Measurements from ENCODE around the gene GPATCH1. TPM values are rescaled to one million over a fixed set of nuclear protein-coding genes. Genes with fewer than 3 reads are reported as not detected.
"Not testable (repeated sequence)": the region's sequence is repeated elsewhere in the genome, so short reads cannot be mapped to it uniquely, and the experiment has no call there.

GPATCH1 gene
- total and polyA plus RNA-seq, 4 donors, result 2.5 to 5.2 (median 3.6) TPM

DNA sequence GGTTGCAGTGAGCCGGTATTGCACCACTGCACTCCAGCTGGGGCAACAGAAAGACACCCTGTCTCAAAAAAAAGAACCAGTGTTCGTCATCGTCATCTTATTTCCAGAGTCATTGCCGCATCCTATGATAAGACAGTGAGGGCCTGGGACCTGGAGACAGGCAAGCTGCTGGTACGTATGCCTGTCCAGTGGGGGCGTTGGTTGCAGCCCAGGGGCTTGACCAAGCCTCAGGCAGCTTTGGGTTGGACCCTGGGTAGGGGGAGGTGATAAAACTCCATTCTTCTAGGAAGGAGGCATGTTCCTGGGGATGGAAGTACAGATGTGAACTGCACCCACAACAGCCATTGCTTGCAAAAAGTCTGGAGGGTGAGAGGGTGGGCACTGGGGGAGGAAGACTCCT, 66.6 kb downstream of the GPATCH1 start:
- H3K36me3 ChIP-seq (ENCODE audit: control insufficient read depth in 4 of 4, insufficient read depth in 3 of 4, low read depth in 1 of 4, low read length in 3 of 4), result no peaks in the 10 kb centered on the region
- no peaks in the 10 kb centered on the region for H3K9me3 ChIP-seq (ENCODE audit: control insufficient read depth in 4 of 4, low read length in 3 of 4)
- no peaks in the 10 kb centered on the region for H3K27me3 ChIP-seq (ENCODE audit: control insufficient read depth in 4 of 4, insufficient read depth in 4 of 4, low read length in 3 of 4)
- no peak for TF ChIP-seq RXRA (IDR thresholded peaks at IDR 0.05)
- TF ChIP-seq MAX (IDR thresholded peaks at IDR 0.05), result no peak
- TF ChIP-seq NR2F2 (IDR thresholded peaks at IDR 0.05), result no peak
- no peak for TF ChIP-seq YY1 (IDR thresholded peaks at IDR 0.05)
- H3K4me3 ChIP-seq (ENCODE audit: low read depth in 1 of 3, low read length in 3 of 3), result no peak overlapping the region
- H3K27ac ChIP-seq (ENCODE audit: low read depth in 1 of 2, low read length in 2 of 2), result no peak overlapping the region
- DNase-seq (ENCODE audit: low spot score), result no peak
- WGBS, result 92% methylated on average over 6 of the region's 6 CpGs
- H3K4me1 ChIP-seq (ENCODE audit: control insufficient read depth in 4 of 4, insufficient read depth in 4 of 4, low read length in 3 of 4), result peaks cover 0 to 10% (median 2%) of the 10 kb centered on the region in 4 donors
- H3K9ac ChIP-seq (ENCODE audit: low read depth in 1 of 2, low read length in 2 of 2), result no peak overlapping the region

- WGBS, result 74% methylated on average over 14 of the region's 14 CpGs
- H3K27me3 ChIP-seq (ENCODE audit: control insufficient read depth in 4 of 4, insufficient read depth in 4 of 4, low read length in 3 of 4), result no peaks in the 10 kb centered on the region
- peak overlapping the region in 1 of 2 donors; percentile 18 for H3K27ac ChIP-seq (ENCODE audit: low read depth in 1 of 2, low read length in 2 of 2)
- DNase-seq (ENCODE audit: low spot score), result no peak
- H3K36me3 ChIP-seq (ENCODE audit: control insufficient read depth in 4 of 4, insufficient read depth in 3 of 4, low read depth in 1 of 4, low read length in 3 of 4), result no peaks in the 10 kb centered on the region
- H3K4me1 ChIP-seq (ENCODE audit: control insufficient read depth in 4 of 4, insufficient read depth in 4 of 4, low read length in 3 of 4), result peaks cover 0 to 16% (median 5%) of the 10 kb centered on the region in 4 donors
- H3K4me3 ChIP-seq (ENCODE audit: low read depth in 1 of 3, low read length in 3 of 3), result no peak overlapping the region
- TF ChIP-seq SP1 (IDR thresholded peaks at IDR 0.05) (no peak), FOXA1 (IDR thresholded peaks at IDR 0.05) (no peak), MAX (IDR thresholded peaks at IDR 0.05) (no peak), GABPA (IDR thresholded peaks at IDR 0.05 in 1 of 2, conservative IDR thresholded peaks at IDR 0.05 in 1 of 2) (no peak)
- no peaks in the 10 kb centered on the region for H3K9me3 ChIP-seq (ENCODE audit: control insufficient read depth in 4 of 4, low read length in 3 of 4)
- no peak overlapping the region for H3K9ac ChIP-seq (ENCODE audit: low read depth in 1 of 2, low read length in 2 of 2)
Observed at GRCh38 chr19:33150852-33151518, 70.0 kb downstream of the GPATCH1 start.

GRCh38 chr19:33152176-33152575, 71.2 kb downstream of the GPATCH1 start:
- TF ChIP-seq HNF4A (conservative IDR thresholded peaks at IDR 0.05) (peak; percentile 17 to 18), EGR1 (IDR thresholded peaks at IDR 0.05; ENCODE audit: low read depth in 2 of 2) (no peak), TAF1 (conservative IDR thresholded peaks at IDR 0.05) (no peak), MAX (IDR thresholded peaks at IDR 0.05) (no peak), SP1 (IDR thresholded peaks at IDR 0.05) (peak; percentile 44), NR2F2 (IDR thresholded peaks at IDR 0.05) (no peak), RXRA (IDR thresholded peaks at IDR 0.05) (peak; percentile 28 to 31)
- TF ChIP-seq, protein P1, sequence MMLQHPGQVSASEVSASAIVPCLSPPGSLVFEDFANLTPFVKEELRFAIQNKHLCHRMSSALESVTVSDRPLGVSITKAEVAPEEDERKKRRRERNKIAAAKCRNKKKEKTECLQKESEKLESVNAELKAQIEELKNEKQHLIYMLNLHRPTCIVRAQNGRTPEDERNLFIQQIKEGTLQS (IDR thresholded peaks at IDR 0.05), result peak; percentile 81
- peak overlapping the region; percentile 59 to 78 for H3K27ac ChIP-seq (ENCODE audit: low read depth in 1 of 2, low read length in 2 of 2)
- 45% methylated on average over 2 of the region's 2 CpGs for WGBS
- H3K27me3 ChIP-seq (ENCODE audit: control insufficient read depth in 4 of 4, insufficient read depth in 4 of 4, low read length in 3 of 4), result no peaks in the 10 kb centered on the region
- no peaks in the 10 kb centered on the region for H3K9me3 ChIP-seq (ENCODE audit: control insufficient read depth in 4 of 4, low read length in 3 of 4)
- H3K36me3 ChIP-seq (ENCODE audit: control insufficient read depth in 4 of 4, insufficient read depth in 3 of 4, low read depth in 1 of 4, low read length in 3 of 4), result no peaks in the 10 kb centered on the region
- H3K4me1 ChIP-seq (ENCODE audit: control insufficient read depth in 4 of 4, insufficient read depth in 4 of 4, low read length in 3 of 4), result peaks cover 0 to 20% (median 6%) of the 10 kb centered on the region in 4 donors
- H3K4me3 ChIP-seq (ENCODE audit: low read depth in 1 of 3, low read length in 3 of 3), result no peak overlapping the region
- DNase-seq (ENCODE audit: low spot score), result no peak
- no peak overlapping the region for H3K9ac ChIP-seq (ENCODE audit: low read depth in 1 of 2, low read length in 2 of 2)

- peak; percentile 0 for TF ChIP-seq SP1 (IDR thresholded peaks at IDR 0.05)
Observed at GRCh38 chr19:33152625-33153024, 71.6 kb downstream of the GPATCH1 start.

DNA sequence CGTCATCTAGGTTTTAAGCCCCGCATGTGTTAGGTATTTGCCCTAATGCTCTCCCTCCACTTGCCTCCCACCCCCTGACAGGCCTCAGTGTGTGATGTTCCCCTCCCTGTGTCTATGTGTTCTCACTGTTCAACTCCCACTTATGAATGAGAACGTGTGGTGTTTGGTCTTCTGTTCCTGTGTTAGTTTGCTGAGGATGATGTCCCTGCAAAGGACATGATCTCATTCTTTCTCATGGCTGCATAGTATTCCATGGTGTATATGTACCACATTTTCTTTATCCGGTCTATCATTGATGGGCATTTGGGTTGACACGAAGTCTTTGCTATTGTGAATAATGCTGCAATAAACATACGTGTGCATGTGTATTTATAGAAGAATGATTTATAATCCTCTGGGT, 73.3 kb downstream of the GPATCH1 start:
- DNase-seq (ENCODE audit: low spot score); H3K9me3 ChIP-seq (ENCODE audit: control insufficient read depth in 4 of 4, low read length in 3 of 4): not testable (repeated sequence)
- WGBS, result 93% methylated on average over 6 of the region's 6 CpGs

More at GRCh38 chr19:33152625-33153024, 71.6 kb downstream of the GPATCH1 start:
- 82% methylated on average over 4 of the region's 4 CpGs for WGBS
- not testable (repeated sequence) for H3K9ac ChIP-seq (ENCODE audit: low read depth in 1 of 2, low read length in 2 of 2); H3K9me3 ChIP-seq (ENCODE audit: control insufficient read depth in 4 of 4, low read length in 3 of 4); DNase-seq (ENCODE audit: low spot score); H3K27me3 ChIP-seq (ENCODE audit: control insufficient read depth in 4 of 4, insufficient read depth in 4 of 4, low read length in 3 of 4); H3K4me3 ChIP-seq (ENCODE audit: low read depth in 1 of 3, low read length in 3 of 3); H3K36me3 ChIP-seq (ENCODE audit: control insufficient read depth in 4 of 4, insufficient read depth in 3 of 4, low read depth in 1 of 4, low read length in 3 of 4)
- Histone ChIP-seq H3K27ac (ENCODE audit: low read depth in 1 of 2, low read length in 2 of 2) (peak overlapping the region; percentile 59 to 78), H3K4me1 (ENCODE audit: control insufficient read depth in 4 of 4, insufficient read depth in 4 of 4, low read length in 3 of 4) (peaks cover under 1 to 21% (median 7%) of the 10 kb centered on the region in 4 donors)

More for the DNA sequence above, 73.3 kb downstream of the GPATCH1 start:
- peaks cover 6 to 32% (median 15%) of the 10 kb centered on the region in 4 donors for H3K4me1 ChIP-seq (ENCODE audit: control insufficient read depth in 4 of 4, insufficient read depth in 4 of 4, low read length in 3 of 4)
- H3K36me3 ChIP-seq (ENCODE audit: control insufficient read depth in 4 of 4, insufficient read depth in 3 of 4, low read depth in 1 of 4, low read length in 3 of 4); H3K4me3 ChIP-seq (ENCODE audit: low read depth in 1 of 3, low read length in 3 of 3); H3K27me3 ChIP-seq (ENCODE audit: control insufficient read depth in 4 of 4, insufficient read depth in 4 of 4, low read length in 3 of 4); H3K9ac ChIP-seq (ENCODE audit: low read depth in 1 of 2, low read length in 2 of 2); H3K27ac ChIP-seq (ENCODE audit: low read depth in 1 of 2, low read length in 2 of 2): not testable (repeated sequence)
